HG02763 (cell line): ENCODE results near the gene RGS5.

Source experiments
- ATAC-seq: cut with Tn5 transposase; IDR thresholded peaks from one replicate; pipeline ENCODE4 v1.9.1; 2021; ENCODE audit warnings: mild to moderate bottlenecking, moderate library complexity; ENCODE audit not compliant: unreplicated experiment

RGS5 gene

GRCh38 chr1:163147019-163147418 is 55.7 kb downstream of the RGS5 start:
- no peak for ATAC-seq

- ATAC-seq = no peak
Observed at GRCh38 chr1:163145435-163145834, 57.3 kb downstream of the RGS5 start.

GRCh38 chr1:163144418-163144817 is 58.3 kb downstream of the RGS5 start:
- ATAC-seq = no peak

- ATAC-seq = no peak
Observed at GRCh38 chr1:163142152-163142551, 60.6 kb downstream of the RGS5 start.

GRCh38 chr1:163141556-163141955 is 61.2 kb downstream of the RGS5 start:
- ATAC-seq = no peak

GRCh38 chr1:163137556-163138265 is 65.0 kb downstream of the RGS5 start:
- ATAC-seq = no peak

GRCh38 chr1:163131981-163132380 is 70.7 kb downstream of the RGS5 start:
- ATAC-seq = no peak

DNA sequence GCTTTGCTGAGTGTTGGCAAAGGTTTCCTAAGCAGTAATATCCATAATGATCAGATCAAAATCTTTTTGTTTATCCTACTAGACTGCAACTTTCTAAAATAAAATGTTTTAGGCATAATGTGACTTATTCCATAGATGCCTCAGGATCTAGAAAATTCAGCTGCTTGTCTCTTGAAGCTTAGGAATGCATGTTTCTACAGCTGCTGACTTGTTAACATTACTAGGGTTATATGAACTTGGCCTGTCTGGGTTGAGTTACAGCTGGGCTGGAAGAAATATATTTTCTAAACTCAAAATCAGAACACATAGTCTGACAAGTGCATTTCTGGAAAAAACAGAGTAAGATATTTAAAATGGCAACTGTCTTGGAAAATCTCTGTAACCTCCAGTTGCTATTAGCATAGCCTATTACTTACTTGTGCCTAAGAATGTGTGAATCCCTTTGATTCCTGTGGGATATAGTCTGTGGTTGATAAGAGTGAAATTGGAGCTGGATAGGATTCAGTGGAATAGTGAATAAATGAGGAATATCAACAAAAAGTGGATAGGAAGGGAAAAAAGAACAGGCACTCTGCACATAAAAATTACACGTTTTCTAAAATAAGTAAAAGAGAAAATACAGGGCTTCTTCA is 72.4 kb downstream of the RGS5 start:
- ATAC-seq = no peak

DNA sequence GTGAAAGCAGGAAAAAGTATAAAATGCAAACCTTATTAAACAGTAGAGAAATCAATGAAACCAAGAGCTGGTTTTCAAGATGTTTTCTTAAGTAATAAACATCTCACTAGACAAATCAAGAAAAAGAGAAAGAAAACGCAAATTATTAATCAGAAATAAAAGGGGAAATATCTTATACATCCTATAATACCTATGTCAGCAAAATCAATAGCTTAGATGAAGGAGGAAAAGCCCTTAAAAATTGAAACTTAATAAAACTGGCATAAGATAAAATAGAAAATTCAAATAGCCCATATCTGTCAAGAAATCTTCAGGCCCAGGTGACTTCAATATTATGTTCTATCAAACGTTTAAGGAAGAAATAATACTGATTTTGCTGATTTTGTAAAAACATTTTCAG is 74.4 kb downstream of the RGS5 start:
- no peak for ATAC-seq

GRCh38 chr1:163124812-163125211 is 77.9 kb downstream of the RGS5 start:
- ATAC-seq = no peak

GRCh38 chr1:163120372-163120771 is 82.3 kb downstream of the RGS5 start:
- ATAC-seq = no peak

DNA sequence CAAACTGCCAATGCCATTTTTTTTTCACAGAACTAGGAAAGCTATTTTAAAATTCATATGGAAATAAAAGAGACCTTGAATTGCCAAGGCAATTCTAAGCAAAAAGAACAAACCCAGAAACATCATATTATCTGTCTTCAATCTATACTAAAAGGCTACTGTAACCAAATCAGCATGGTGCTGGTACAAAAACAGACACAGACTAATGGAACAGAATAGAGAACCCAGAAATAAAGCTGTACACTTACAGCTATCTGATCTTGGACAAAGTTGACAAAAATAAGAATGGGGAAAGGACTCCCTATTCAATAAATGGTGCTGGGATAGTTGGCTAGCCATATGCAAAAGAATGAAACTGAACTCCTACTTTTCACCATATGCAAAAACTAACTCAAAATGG is 83.0 kb downstream of the RGS5 start:
- ATAC-seq = no peak

DNA sequence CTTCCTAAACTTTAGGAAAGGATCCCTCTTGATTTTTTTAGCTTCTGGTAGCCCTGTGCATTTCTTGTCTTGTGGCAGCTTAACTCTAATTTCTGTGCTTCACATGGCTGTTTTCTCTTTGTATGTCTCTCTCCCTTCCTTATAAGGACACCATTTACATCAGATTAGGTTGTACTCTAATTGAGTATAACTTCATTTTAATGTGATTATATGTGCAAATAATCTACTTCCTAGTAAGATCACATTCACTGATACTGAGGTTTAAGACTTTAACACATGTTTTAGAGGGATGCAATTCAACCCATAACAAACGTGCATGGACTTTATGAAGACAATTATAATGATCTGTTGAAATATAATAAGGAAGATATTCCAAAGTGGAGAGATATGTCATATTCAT is 86.8 kb downstream of the RGS5 start:
- no peak for ATAC-seq

DNA sequence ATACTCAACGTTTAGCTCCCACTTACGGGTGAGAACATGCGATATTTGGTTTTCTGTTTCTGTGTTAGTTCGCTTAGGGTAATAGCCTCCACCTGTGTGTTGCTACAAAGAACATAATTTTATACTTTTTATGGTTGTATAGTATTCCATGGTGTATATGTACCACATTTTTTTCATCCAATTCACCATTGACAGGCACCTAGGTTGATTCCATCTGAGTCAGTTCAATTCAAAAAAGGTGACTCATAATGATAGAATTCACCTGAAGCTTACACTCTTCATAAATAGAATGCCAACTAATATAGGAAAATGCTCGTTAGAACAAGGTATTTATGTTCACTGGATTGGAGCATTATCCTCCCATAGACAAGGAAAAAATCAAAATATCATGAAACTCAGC is 95.1 kb downstream of the RGS5 start:
- no peak for ATAC-seq

GRCh38 chr1:163106364-163106987 is 96.2 kb downstream of the RGS5 start:
- ATAC-seq = no peak

GRCh38 chr1:163104385-163105099 is 98.2 kb downstream of the RGS5 start:
- no peak for ATAC-seq

GRCh38 chr1:163102590-163102989 is 100.1 kb downstream of the RGS5 start:
- ATAC-seq = no peak

- no peak for ATAC-seq
Observed at GRCh38 chr1:163095213-163095612, 107.5 kb downstream of the RGS5 start.

DNA sequence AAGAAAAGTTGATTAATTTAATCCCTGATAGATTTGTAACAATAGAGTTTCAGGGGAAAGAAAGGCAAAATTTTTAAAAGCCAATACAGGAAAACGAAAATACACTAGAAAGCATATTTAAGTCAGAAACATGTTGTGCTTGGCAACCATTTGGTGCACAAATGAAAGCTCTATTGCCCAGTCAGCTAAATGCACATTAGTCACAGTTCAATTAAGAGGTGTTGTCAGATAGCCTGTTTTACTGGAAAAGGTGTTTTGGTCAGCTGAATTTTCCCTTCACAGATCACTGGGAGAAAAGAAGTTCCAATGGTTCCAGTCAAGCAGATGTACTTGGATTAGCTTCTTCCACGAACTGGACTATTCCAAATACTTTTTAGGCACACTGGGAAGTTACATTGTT is 108.1 kb downstream of the RGS5 start:
- no peak for ATAC-seq

DNA sequence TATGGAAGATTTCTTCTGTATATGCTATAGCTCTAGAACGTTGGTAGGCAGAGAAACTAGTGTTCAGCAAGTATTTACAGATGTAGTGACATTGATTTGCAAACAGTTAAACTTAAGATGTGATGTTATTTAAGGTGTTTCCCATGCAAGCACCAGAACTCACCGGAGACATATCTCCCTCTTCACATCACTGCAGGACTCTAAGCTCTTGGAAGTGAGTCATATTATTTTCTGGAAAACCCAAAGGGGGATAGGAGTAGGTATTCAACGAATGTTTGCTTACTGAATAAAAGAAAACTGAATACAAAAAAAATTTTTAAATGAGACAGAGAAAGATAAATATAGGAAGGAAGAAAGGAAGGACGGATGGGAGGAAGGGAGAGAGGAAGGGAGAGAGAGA is 108.5 kb downstream of the RGS5 start:
- ATAC-seq = no peak

- no peak for ATAC-seq
Observed at GRCh38 chr1:163093579-163093978, 109.1 kb downstream of the RGS5 start.

DNA sequence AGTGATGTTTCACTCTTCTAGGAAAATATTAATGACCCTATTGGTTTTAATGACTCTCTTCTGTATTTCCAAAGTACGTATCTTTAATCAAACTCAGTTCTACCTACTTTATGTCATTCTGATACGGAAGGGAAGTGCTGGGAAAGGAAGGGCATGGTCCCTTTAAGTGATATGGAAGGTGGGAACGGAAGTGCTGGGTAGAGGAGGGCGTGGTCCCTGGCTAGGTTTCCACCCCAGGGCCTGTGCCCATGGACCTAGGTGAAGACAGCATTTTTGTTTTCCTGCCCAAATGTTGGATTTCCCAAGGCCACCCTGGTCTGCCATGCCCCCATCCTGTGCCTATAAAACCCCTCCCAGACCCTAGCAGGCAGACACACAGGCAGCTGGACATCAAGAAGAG is 109.5 kb downstream of the RGS5 start:
- no peak for ATAC-seq
